H1 (cell line): ENCODE data around the gene MYO9A. TPM values are rescaled to one million over a fixed set of nuclear protein-coding genes. Genes with fewer than 3 reads are reported as not detected.

Experiments used
- CTCF ChIA-PET: fragments of 300-600 bp; sonication (Branson Sonifier 250); formaldehyde crosslinking; loops from one replicate; lab custom pipeline; 2021; ENCODE audit not compliant: partially characterized antibody; lab: Charles Lee
- POLR2A ChIA-PET: fragments of 300-600 bp; sonication (Branson Sonifier 250); formaldehyde crosslinking; loops from one replicate; lab custom pipeline; 2021; ENCODE audit warnings: inconsistent platforms; ENCODE audit not compliant: partially characterized antibody; lab: Charles Lee
- DNase-seq, 2 experiments: peaks; one replicate each; pipeline versions ENCODE4 v3.0.0 to v3.0.0-alpha.2; 2010 to 2022; ENCODE audit warnings: low spot score in 2 of 2, low read depth in 1 of 2, mixed read lengths in 1 of 2
- FAIRE-seq: peaks from 2 replicates; lab custom pipeline; 2011; peaks lifted over from hg19 to GRCh38; lab: Jason Lieb, UNC
- H2AFZ ChIP-seq: 2 replicates; pipeline ENCODE4 v1.8.1; 2012; ENCODE audit warnings: low read length, inconsistent platforms
- H2AK5ac ChIP-seq: 2 replicates; pipeline ENCODE4 v1.6.1; 2013; ENCODE audit warnings: low read depth, low read length
- H2BK120ac ChIP-seq: replicated peaks from 2 replicates; pipeline ENCODE3; 2013; ENCODE audit warnings: low read depth, low read length, inconsistent platforms
- H2BK12ac ChIP-seq: 2 replicates; pipeline ENCODE4 v1.6.1; 2013; ENCODE audit warnings: low read depth, low read length
- H2BK15ac ChIP-seq: 2 replicates; pipeline ENCODE4 v1.6.1; 2013; ENCODE audit warnings: low read length
- H2BK20ac ChIP-seq: 2 replicates; pipeline ENCODE4 v1.6.1; 2013; ENCODE audit warnings: low read length
- H2BK5ac ChIP-seq: 2 replicates; pipeline ENCODE4 v1.6.1; 2013; ENCODE audit warnings: low read depth, low read length
- H3K14ac ChIP-seq: 2 replicates; pipeline ENCODE4 v1.6.1; 2013; ENCODE audit warnings: inconsistent platforms; ENCODE audit not compliant: insufficient read length
- H3K18ac ChIP-seq: 2 replicates; pipeline ENCODE4 v1.6.1; 2013; ENCODE audit warnings: low read length; ENCODE audit errors: extremely low read depth
- H3K23ac ChIP-seq: 2 replicates; pipeline ENCODE4 v1.6.1; 2013; ENCODE audit warnings: inconsistent platforms; ENCODE audit not compliant: insufficient read length
- H3K23me2 ChIP-seq: 2 replicates; pipeline ENCODE4 v1.6.1; 2013; ENCODE audit warnings: low read depth, low read length
- H3K27ac ChIP-seq: 2 replicates; pipeline ENCODE4 v1.6.1; 2011; ENCODE audit warnings: low read depth, low read length, inconsistent platforms
- H3K27me3 ChIP-seq, 4 experiments: replicated peaks in 1 of 4; 1 replicate in 1 of 4; 2 replicates in 3 of 4; pipeline versions ENCODE4 v1.6.1 to v1.8.1; 2011 to 2013; ENCODE audit warnings: low read length in 3 of 4, mild to moderate bottlenecking in 3 of 4, inconsistent platforms in 2 of 4, mixed read lengths in 2 of 4, moderate library complexity in 1 of 4; ENCODE audit not compliant: control insufficient read depth in 3 of 4, insufficient read depth in 3 of 4; ENCODE audit errors: extremely low read depth in 1 of 4
- H3K36me3 ChIP-seq, 4 experiments: 2 replicates each; pipeline versions ENCODE4 v1.6.1 to v1.8.1; 2011 to 2013; ENCODE audit warnings: mild to moderate bottlenecking in 4 of 4, low read length in 3 of 4, moderate library complexity in 2 of 4, control low read depth in 1 of 4, inconsistent platforms in 1 of 4; ENCODE audit not compliant: insufficient read depth in 4 of 4, control insufficient read depth in 2 of 4
- H3K4ac ChIP-seq: replicated peaks from 2 replicates; pipeline ENCODE3; 2013; ENCODE audit warnings: low read length, low read depth, mixed read lengths, inconsistent platforms; ENCODE audit not compliant: insufficient read length
- H3K4me1 ChIP-seq, 4 experiments: replicated peaks in 1 of 4; 1 replicate in 1 of 4; 2 replicates in 3 of 4; pipeline versions ENCODE4 v1.6.1 to v1.8.1; 2011 to 2013; ENCODE audit warnings: low read length in 3 of 4, inconsistent platforms in 2 of 4, mixed read lengths in 1 of 4; ENCODE audit not compliant: insufficient read depth in 4 of 4, control insufficient read depth in 3 of 4
- H3K4me2 ChIP-seq, 2 experiments: 2 replicates each; pipeline versions ENCODE4 v1.6.1 to v1.8.1; 2011 to 2013; ENCODE audit warnings: low read depth in 2 of 2, low read length in 2 of 2, control low read depth in 1 of 2, inconsistent platforms in 1 of 2, mild to moderate bottlenecking in 1 of 2; ENCODE audit not compliant: insufficient read depth in 1 of 2
- H3K4me3 ChIP-seq, 4 experiments: fragments of 200-600, 300-600 bp in 1 of 4; sonication (generic), shearing (Covaris generic), sonication (Bioruptor Twin) in 1 of 4; 2 replicates each; pipeline versions ENCODE4 v1.5.1 to v1.8.1; 2011 to 2016; ENCODE audit warnings: low read length in 4 of 4, low read depth in 3 of 4, control low read depth in 2 of 4, inconsistent platforms in 2 of 4, mild to moderate bottlenecking in 2 of 4, mixed read lengths in 1 of 4, moderate library complexity in 1 of 4; ENCODE audit not compliant: insufficient read depth in 2 of 4; ENCODE audit errors: extremely low read depth in 1 of 4
- H3K56ac ChIP-seq: replicated peaks from 2 replicates; pipeline ENCODE3; 2013; ENCODE audit warnings: low read depth, mild to moderate bottlenecking, mixed read lengths, low read length, inconsistent platforms; ENCODE audit not compliant: insufficient read length
- H3K79me1 ChIP-seq: 2 replicates; pipeline ENCODE4 v1.6.1; 2013; ENCODE audit warnings: low read depth, low read length, control low read depth
- H3K79me2 ChIP-seq, 2 experiments: 2 replicates each; pipeline versions ENCODE4 v1.6.1 to v1.8.1; 2012 to 2013; ENCODE audit warnings: low read length in 2 of 2, mild to moderate bottlenecking in 2 of 2, inconsistent platforms in 1 of 2; ENCODE audit not compliant: insufficient read depth in 2 of 2, control insufficient read depth in 1 of 2
- H3K9ac ChIP-seq, 4 experiments: replicated peaks in 1 of 4; 1 replicate in 1 of 4; 2 replicates in 3 of 4; pipeline versions ENCODE4 v1.6.1 to v1.8.1; 2011 to 2013; ENCODE audit warnings: low read depth in 3 of 4, low read length in 3 of 4, control low read depth in 2 of 4, mild to moderate bottlenecking in 2 of 4, moderate library complexity in 2 of 4, inconsistent platforms in 1 of 4; ENCODE audit errors: extremely low read depth in 1 of 4
- H3K9me3 ChIP-seq, 2 experiments: 2 replicates each; pipeline versions ENCODE4 v1.6.1 to v1.8.1; 2012 to 2013; ENCODE audit warnings: mild to moderate bottlenecking in 2 of 2, moderate library complexity in 2 of 2, control low read depth in 1 of 2, inconsistent platforms in 1 of 2, low read depth in 1 of 2, low read length in 1 of 2, mixed read lengths in 1 of 2; ENCODE audit not compliant: insufficient read depth in 2 of 2
- H4K20me1 ChIP-seq, 2 experiments: replicated peaks in 1 of 2; 2 replicates each; pipeline versions ENCODE3 to v1.8.1; 2011 to 2013; ENCODE audit warnings: inconsistent platforms in 2 of 2, low read length in 2 of 2, mild to moderate bottlenecking in 1 of 2; ENCODE audit not compliant: insufficient read depth in 2 of 2, control insufficient read depth in 1 of 2
- H4K5ac ChIP-seq: 2 replicates; pipeline ENCODE4 v1.6.1; 2013; ENCODE audit warnings: low read length, low read depth, mixed read lengths, inconsistent platforms; ENCODE audit not compliant: insufficient read length
- H4K8ac ChIP-seq: 2 replicates; pipeline ENCODE4 v1.8.0; 2013; ENCODE audit warnings: mild to moderate bottlenecking, moderate library complexity, low read length, inconsistent platforms; ENCODE audit not compliant: insufficient read depth; ENCODE audit errors: extremely low read depth
- H4K91ac ChIP-seq: replicated peaks from 2 replicates; pipeline ENCODE3; 2013; ENCODE audit warnings: low read length, mixed read lengths, inconsistent platforms; ENCODE audit not compliant: insufficient read length
- BCL11A ChIP-seq, 2 experiments: IDR thresholded peaks; one replicate each; pipeline ENCODE4 v1.6.1; 2011; ENCODE audit warnings: low read depth in 2 of 2, low read length in 2 of 2, mild to moderate bottlenecking in 2 of 2
- CTBP2 ChIP-seq: IDR thresholded peaks from 2 replicates; pipeline ENCODE4 v1.7.0; 2011; ENCODE audit warnings: borderline replicate concordance, mild to moderate bottlenecking, moderate library complexity, mixed read lengths, low read length; ENCODE audit not compliant: insufficient read depth, insufficient read length
- JUN ChIP-seq: IDR thresholded peaks from 2 replicates; pipeline ENCODE4 v1.6.1; 2011; ENCODE audit warnings: low read depth, mild to moderate bottlenecking, improper control_type of control experiment, low read length
- JUND ChIP-seq: IDR thresholded peaks from 2 replicates; pipeline ENCODE4 v1.6.1; 2011; ENCODE audit warnings: mild to moderate bottlenecking, improper control_type of control experiment, low read length
- RNF2 ChIP-seq: fragments of 200-900, 300-1000 bp; sonication (generic); IDR thresholded peaks from 2 replicates; pipeline ENCODE4 v1.7.1; 2016; ENCODE audit warnings: borderline replicate concordance, low read depth, mild to moderate bottlenecking, antibody characterized with exemption, low read length; ENCODE audit not compliant: poor library complexity, severe bottlenecking; ENCODE audit errors: missing control alignments
- SIN3A ChIP-seq, 2 experiments: IDR thresholded peaks in 1 of 2; conservative IDR thresholded peaks in 1 of 2; 2 replicates each; pipeline ENCODE4 v1.6.1; 2011 to 2012; ENCODE audit warnings: low read length in 2 of 2, improper control_type of control experiment in 1 of 2, low read depth in 1 of 2, mild to moderate bottlenecking in 1 of 2
- SP2 ChIP-seq: IDR thresholded peaks from 2 replicates; pipeline ENCODE4 v1.6.1; 2012; ENCODE audit warnings: mild to moderate bottlenecking, low read length, inconsistent platforms
- TAF7 ChIP-seq: optimal IDR thresholded peaks from 2 replicates; pipeline ENCODE3; 2011; ENCODE audit warnings: low read depth, mild to moderate bottlenecking, inconsistent platforms, low read length, moderate library complexity, borderline replicate concordance
- YY1 ChIP-seq: IDR thresholded peaks from 2 replicates; pipeline ENCODE4 v1.6.1; 2011; ENCODE audit warnings: low read depth, mild to moderate bottlenecking, low read length
- WGBS, 2 experiments: shearing (Covaris generic) in 1 of 2; methylation state at CpG; one replicate each; pipeline versions ENCODE4 v1.1.6 to v1.1.7; 2013 to 2015; ENCODE audit warnings: low lambda C conversion rate in 2 of 2, mixed read lengths in 2 of 2, inconsistent platforms in 1 of 2, low coverage in 1 of 2, missing lambda C conversion rate in 1 of 2; ENCODE audit not compliant: insufficient replicate concordance in 2 of 2, insufficient coverage in 1 of 2, insufficient read length in 1 of 2; ENCODE audit errors: extremely low coverage in 1 of 2, missing lambda C conversion rate in 1 of 2; 5-methylcytosine and 5-hydroxymethylcytosine counted together
- polyA plus RNA-seq, 7 experiments: library from polyadenylated mRNA; depleted of rRNA in 3 of 7; stranded (reverse) in 5 of 7; unstranded in 2 of 7; fragments of >200 nt in 5 of 7; fragments of 200-250 nt in 2 of 7; gene quantifications; 1 replicate in 5 of 7; 2 replicates in 1 of 7; 4 replicates in 1 of 7; pipeline versions ENCODE4 v1.2.1 to v1.2.3, GENCODE V29; 2011 to 2013; ENCODE audit warnings: missing spikeins in 2 of 7, mixed read lengths in 2 of 7
- total RNA-seq: library from RNA; stranded (reverse); fragmentation: NEBNext Ultra II Directional; extraction: Animal tissue kit (Norgen Biotek cat#: 25700); gene quantifications from 2 replicates; pipeline ENCODE4 v1.2.1, GENCODE V29; 2021
- TF ChIP-seq, protein P1 (sequence below): IDR thresholded peaks from 2 replicates; pipeline ENCODE4 v1.6.1; 2011; ENCODE audit warnings: low read length, improper control_type of control experiment
- TF ChIP-seq, protein P2 (sequence below): IDR thresholded peaks from 2 replicates; pipeline ENCODE4 v1.6.1; 2012; ENCODE audit warnings: low read length, inconsistent platforms

The MYO9A gene
- total and polyA plus RNA-seq, 2 of the 8 experiments (the other 6 are each of a cell fraction or from before 2014, with no cell fraction given): 3.9 to 26.0 TPM

DNA sequence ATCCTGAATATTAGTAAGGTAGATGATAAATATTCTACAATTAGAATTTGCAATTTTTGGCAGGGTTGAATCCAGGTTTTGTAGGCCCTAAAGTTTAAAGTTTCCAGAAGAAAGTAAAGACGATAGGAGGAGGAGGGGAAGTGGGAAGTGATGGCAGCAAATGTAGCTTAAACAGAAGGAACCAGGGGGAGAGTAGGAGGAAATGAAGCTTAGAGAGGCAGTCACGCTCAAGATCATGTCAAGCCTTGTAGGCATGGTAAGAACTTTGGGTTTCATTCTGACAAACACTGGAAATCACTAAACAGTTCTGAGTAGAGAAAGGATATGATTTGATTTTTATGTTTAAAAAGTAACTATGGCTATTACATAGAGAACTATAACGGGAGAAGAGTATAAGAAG lies 243.7 kb downstream of the MYO9A start:
- Histone ChIP-seq H4K5ac (no peak overlapping the region), H2BK120ac (no peak overlapping the region), H3K4ac (no peak overlapping the region), H3K27me3 (no peaks in the 10 kb centered on the region), H3K4me3 (no peak overlapping the region), H2AK5ac (no peak overlapping the region), H3K36me3 (no peaks in the 10 kb centered on the region), H4K20me1 (no peaks in the 10 kb centered on the region), H3K4me2 (no peak overlapping the region), H2BK12ac (no peak overlapping the region), H3K23ac (no peak overlapping the region), H3K79me2 (no peaks in the 10 kb centered on the region), H3K9ac (no peak overlapping the region)
- FAIRE-seq (no peak), DNase-seq (no peak)
- TF ChIP-seq JUND: no peak
- no peak for TF ChIP-seq SIN3A (conservative IDR thresholded peaks at IDR 0.05 in 1 of 2, IDR thresholded peaks at IDR 0.05 in 1 of 2; ENCODE audit: low read depth in 1 of 2, low read length in 2 of 2)
- TF ChIP-seq YY1: no peak
- no peak for TF ChIP-seq RNF2
- TF ChIP-seq, protein P1, sequence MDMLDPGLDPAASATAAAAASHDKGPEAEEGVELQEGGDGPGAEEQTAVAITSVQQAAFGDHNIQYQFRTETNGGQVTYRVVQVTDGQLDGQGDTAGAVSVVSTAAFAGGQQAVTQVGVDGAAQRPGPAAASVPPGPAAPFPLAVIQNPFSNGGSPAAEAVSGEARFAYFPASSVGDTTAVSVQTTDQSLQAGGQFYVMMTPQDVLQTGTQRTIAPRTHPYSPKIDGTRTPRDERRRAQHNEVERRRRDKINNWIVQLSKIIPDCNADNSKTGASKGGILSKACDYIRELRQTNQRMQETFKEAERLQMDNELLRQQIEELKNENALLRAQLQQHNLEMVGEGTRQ: no peak
- no peak for TF ChIP-seq JUN
- TF ChIP-seq TAF7: no peak
- no peak for TF ChIP-seq CTBP2
- TF ChIP-seq SP2: no peak
- TF ChIP-seq, protein P2, sequence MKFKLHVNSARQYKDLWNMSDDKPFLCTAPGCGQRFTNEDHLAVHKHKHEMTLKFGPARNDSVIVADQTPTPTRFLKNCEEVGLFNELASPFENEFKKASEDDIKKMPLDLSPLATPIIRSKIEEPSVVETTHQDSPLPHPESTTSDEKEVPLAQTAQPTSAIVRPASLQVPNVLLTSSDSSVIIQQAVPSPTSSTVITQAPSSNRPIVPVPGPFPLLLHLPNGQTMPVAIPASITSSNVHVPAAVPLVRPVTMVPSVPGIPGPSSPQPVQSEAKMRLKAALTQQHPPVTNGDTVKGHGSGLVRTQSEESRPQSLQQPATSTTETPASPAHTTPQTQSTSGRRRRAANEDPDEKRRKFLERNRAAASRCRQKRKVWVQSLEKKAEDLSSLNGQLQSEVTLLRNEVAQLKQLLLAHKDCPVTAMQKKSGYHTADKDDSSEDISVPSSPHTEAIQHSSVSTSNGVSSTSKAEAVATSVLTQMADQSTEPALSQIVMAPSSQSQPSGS: no peak
- no peak for TF ChIP-seq BCL11A (IDR thresholded peaks at IDR 0.05; ENCODE audit: low read depth in 2 of 2, low read length in 2 of 2)
- TF ChIP-seq, all 59 proteins: peak for 0
- Histone ChIP-seq H3K56ac (no peak overlapping the region), H4K8ac (no peak overlapping the region), H2AFZ (no peak overlapping the region), H3K18ac (no peak overlapping the region), H3K14ac (no peak overlapping the region), H2BK15ac (no peak overlapping the region), H3K4me1 (no peaks in the 10 kb centered on the region), H2BK20ac (no peak overlapping the region), H3K9me3 (no peaks in the 10 kb centered on the region), H3K79me1 (no peaks in the 10 kb centered on the region), H3K27ac (no peak overlapping the region), H2BK5ac (no peak overlapping the region), H4K91ac (no peak overlapping the region), H3K23me2 (no peaks in the 10 kb centered on the region; the same call in 1 of the 2 replicates)
- POLR2A ChIA-PET: no interaction called here
- CTCF ChIA-PET: no interaction called here
- WGBS, 2 experiments: 81% methylated on average over 3 of the region's 3 CpGs; no CpG with 5 or more reads in 1 of the 2 experiments
